Ureter (tissue), 1 donor: ENCODE results near the gene EYS. TPM values are rescaled to one million over a fixed set of nuclear protein-coding genes. Genes with fewer than 3 reads are reported as not detected.

Experiments used
- DNase-seq: peaks from one replicate; pipeline ENCODE4 v3.0.0-alpha.2; 2020; ENCODE audit warnings: low spot score
- total RNA-seq: library from RNA; stranded (reverse); gene quantifications from one replicate; pipeline ENCODE4 v1.2.4, GENCODE V29; 2023
- donor health status: DM: yes; HTN: yes; CAD: no.

EYS gene
- total RNA-seq, 1 donor from 2014 or later, result not detected

DNA sequence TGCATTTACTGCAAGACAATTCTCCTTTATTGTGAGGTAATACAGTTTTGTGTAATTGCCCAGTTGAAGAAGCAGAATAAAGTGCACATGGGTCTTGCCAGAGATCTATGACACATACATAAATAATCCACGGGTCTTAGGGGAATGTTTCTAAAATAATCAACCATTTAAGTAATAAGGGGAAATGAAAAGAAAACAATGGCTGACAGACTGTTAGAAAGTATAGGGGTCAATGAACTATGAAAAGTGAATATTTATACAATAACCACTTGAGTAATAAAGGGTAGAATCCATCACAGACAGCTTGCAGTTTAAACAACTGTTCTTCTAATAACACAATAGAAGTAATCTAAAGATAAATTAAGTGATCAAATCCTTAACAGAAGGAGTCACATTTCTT, 477.2 kb downstream of the EYS start:
- DNase-seq, result no peak

DNA sequence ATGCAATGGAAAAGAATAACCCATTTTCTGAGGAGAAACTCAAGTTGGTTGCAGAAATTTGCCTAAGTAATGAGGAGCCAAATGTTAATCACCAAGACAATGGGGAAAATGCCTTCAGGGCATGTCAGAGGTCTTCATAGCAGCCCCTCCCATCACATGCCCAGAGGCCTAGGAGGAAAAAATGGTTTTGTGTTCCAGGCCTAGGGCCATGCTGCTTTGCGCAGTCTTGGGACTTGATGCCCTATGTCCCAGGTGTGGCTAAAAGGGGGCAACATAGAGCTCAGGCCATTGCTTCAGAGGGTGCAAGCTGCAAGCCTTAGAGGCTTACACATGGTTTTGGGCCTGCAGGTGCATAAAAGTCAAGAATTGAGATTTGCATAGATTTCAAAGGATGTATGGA, 485.9 kb downstream of the EYS start:
- DNase-seq, result no peak

DNA sequence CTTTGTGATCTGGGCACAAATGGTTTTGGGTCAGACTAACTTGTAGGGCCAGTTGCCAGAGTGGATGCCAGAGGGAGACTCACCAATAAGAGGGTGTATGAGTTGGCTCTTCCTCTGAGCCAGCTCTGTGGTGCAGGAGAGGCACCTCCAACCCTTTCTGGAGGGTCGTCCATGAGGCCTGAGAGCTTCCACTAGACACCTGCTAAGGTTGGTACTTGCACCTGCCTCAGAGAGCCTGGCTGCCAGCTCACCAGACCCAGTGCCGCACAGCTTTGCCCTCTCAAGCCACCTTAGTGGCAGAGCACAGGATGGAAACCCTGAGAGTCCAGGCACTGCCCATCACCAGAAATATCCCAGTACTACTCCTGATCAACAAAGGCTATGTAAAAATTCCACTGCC, 504.3 kb downstream of the EYS start:
- DNase-seq, result no peak

DNA sequence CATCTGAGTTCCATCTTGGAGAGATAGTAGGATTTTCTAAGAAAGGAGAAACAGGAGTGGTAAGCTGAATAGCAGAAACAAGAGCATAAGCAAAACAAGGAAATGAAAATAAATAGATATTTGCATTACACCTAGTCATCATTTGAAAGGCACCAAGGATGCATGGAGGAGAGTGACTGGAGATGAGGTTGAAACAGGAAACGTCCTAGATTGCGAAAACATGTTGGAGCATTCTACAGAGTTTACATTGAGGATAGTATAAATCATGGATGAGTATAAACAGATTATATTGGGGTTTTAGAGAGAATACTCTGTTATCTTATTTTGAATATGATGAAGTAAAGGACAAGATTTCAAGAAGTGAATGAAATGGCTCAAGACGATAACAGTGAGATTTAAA, 507.3 kb downstream of the EYS start:
- DNase-seq, result no peak

DNA sequence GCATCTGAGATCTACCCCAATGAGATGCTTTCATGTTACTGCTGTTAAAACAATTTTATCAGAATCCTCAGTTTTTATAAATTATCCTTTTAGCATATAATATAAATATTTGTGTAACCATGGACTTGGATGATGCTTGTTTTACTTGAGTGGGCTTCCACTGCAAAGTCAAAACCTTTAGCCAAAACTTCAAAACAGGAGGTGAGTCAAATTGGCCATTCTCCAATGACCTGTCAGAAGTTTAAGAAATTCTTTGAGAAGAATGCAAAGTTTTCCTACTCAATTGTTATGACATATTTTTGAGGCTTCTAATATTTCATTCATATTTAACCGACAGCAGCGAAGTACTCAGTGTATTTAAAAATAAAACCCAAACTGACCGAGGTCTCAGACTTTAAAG, 507.9 kb downstream of the EYS start:
- DNase-seq, result no peak

DNA sequence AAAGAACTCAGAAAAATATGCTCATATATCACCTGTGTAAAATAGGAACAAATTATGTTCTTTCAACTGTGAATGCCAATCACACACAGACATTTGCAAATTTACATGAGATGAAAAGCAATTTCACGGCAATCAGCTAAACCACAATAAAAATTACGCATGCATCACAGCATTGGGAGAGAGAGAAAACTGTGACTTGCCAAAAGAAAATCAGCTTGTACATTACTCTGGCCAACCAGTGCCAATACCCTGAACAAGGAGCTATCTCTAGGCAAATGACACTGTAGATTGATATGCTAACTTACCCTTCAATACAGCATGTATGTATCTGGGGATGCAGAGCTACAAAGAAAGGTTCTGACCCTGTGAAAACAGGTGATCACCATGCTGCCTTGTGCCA, 515.6 kb downstream of the EYS start:
- no peak for DNase-seq

DNA sequence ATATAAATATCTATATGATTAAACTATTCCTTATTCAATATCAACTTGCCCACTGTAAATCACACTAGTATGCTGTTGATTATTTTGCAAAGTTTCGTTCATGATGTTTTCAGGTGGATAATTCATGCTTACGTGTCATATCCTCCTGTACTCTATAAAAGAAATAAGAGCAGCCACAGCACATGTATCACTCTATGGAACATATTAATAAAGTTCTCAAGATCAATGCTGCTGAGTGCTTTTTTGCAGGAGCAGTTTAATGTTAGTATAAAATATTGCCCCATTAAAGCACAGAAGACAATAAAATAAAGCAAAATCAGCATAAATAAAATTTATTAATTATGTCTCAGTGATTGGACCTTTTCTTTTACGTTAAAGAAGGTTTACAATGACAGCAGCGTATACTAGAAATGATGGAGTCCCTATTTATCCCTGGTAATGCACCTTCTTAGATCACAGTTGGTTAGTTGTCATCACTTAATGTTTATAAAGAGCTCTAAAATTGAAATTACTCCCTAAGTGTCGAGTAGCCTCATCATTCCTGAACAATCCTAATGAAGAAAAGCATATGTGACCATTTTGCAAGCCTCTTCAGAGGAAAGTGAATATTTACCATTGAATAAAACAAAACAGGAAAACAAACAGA, 517.7 kb downstream of the EYS start:
- no peak for DNase-seq

DNA sequence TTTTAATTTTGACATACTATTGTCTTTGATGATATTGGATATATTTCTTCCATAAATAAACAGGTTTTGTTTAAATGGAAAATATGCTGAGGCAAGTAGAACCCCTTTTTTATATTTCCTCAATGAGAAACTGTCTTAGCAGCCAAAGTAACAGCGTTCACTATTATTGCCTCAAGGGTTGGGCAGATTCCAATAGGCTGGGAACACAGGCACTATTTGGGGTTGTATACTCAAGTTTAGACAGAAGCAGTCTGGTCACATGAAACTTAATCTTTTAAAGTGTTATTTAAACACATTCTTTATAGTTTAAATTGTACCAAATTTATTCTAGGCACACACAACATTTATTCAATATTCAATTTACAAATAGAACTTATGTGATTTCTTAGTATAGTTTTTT, 520.2 kb downstream of the EYS start:
- no peak for DNase-seq

DNA sequence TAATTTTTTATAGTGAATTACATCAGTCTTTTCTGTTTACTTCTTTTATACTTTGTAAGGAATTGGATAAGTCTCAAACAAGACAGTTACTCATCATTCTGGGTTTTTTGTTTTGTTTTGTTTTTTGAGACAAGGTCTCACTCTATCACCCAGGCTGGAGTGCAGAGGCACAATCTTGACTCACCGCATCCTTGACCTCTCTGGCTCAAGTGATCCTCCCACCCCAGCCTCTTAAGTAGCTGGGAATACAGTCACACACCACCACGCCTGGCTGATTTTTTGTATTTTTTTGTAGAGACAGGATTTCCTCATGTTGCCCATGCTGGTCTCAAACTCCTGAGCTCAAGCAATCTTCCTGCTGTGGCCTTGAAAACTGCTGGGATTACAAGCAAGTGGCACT, 524.3 kb downstream of the EYS start:
- no peak for DNase-seq

DNA sequence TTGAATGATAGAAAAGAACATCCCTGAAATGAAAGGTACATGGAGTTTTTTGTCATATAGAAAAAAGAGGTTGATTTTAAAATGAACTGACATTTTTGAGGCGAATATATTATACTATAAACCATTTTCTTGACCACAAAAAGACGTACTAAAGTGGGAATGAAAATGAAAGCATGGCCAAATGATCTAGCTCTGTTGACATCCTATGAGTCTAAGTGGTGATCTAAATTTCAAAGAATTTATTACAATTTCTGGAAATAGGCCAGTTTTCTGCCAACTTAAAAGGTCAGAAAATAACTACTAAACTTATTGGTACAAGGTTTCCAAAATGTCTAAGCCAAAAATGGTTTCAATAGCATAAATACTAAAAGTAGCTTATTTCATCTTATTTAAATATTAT, 536.8 kb downstream of the EYS start:
- no peak for DNase-seq

DNA sequence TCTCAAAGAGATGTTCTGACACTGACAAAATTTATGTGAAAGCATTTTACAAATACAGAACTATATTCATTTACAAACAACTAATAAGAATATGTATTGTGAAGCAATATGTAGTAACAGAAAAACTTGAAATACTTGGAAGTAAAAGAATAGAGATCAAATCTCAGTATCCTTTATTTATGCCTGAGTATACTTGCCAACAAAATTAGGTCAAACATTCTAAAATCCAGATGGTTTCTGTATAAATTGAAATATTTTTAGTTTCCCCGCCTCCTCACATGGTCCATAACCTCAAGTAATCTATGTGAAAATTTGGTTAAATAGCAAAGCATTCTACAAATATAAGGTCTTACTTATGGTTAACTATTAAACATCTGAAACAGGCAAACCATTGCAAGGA, 545.4 kb downstream of the EYS start:
- no peak for DNase-seq

DNA sequence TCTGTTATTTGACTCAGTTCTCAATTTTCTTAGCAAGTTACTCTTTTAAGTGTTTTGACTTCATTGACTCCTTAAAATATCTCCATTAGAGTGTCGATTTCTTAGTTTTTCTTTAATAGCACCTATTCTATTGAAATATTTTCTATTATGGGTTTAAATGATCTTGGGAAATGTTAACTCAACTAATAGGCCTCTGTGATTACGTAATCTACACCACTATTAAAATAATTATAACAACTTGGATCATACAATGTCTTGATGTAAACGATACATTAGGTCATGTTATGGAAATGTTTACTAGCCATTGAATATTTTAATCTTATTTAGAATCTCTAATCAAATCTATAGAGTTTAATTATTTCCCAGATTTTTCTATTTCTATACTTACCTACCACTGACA, 550.0 kb downstream of the EYS start:
- no peak for DNase-seq

DNA sequence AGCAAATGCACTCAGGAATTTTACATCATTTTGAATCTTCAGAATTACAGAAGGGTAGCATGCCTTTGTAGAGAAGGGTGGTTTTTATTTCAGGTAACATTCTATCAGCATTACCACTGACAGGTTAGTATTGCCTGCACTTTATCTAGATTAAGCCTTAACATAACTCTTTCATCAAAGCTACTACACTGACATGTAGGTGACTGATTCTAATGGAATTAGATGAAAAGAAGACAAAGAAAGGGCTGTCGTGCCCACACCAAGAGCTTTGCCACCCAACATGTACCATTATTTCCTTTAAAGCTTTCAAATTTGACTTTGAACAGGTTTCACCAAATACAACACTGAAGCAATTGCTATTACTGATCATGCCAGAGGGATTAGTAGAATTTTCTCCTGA, 551.9 kb downstream of the EYS start:
- no peak for DNase-seq

DNA sequence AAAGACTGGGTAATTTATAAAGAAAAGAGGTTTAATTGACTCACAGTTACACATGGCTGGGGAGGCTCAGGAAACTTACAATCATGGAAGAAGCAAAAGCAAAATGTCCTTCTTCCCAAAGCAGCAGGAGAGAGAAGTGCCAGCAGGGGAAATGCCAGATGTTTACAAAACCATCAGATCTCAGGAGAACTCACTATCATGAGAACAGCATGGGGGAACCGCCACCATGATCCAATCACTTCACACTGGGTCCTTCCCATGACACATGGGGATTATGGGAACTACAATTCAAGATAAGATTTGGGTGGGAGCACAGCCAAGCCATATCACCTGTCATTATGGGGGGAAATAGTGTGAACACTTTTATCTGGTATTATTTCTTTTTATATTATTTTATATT, 557.2 kb downstream of the EYS start:
- DNase-seq, result no peak

DNA sequence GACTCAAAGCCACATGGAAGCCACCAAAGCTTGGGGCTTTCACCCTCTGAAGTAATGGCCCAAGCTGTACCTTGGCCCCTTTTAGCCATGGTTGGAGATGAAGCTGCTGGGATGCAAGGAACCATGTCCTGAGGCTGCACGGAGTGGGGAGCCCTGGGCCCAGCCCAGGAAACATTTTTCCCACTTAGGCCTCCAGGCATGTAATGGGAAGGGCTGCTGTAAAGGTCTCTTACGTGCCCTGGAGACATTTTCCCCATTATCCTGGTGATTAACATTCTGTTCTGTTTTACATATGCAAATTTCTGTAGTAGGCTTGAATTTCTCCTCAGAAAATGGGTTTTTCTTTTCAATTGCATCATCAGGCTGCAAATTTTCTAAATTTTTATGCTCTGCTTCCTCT, 558.2 kb downstream of the EYS start:
- DNase-seq, result no peak

DNA sequence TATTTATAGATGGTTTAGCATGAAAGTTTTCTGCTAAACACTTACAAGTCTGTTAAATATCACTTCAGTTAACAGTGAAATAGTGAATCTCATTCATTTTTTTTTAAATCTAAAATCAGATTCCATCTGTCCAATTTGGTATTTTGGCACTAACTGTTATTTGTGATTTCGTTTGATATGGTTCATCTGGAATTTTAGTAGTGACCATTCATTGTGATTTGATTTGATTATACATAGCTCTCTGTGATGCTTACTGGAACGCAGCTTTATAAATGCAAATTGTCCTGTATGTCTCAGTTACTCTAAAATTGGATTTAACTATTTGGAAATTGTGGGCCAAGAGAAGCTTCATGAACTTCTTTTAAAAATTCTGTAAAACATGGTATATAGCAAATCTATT, 571.5 kb downstream of the EYS start:
- no peak for DNase-seq

DNA sequence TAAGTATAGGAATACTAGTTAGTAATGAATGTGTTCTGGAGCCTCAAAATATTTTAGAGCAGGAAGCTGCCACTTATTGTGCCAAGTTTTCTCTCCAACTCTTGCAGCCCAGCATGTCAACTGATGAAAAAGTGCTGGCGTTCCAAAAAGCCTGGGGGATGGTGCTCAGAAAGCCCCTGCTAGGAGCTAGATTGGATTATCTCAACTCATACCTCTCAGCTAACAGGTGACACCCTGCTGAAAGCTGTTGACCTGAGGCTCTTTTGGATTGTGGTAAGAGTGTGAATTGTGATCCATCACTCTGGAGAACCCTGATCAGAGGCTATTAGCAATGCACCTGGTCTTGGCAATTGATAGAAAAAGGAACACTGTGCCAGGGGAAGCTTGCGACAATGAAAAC, 580.4 kb downstream of the EYS start:
- DNase-seq, result no peak

DNA sequence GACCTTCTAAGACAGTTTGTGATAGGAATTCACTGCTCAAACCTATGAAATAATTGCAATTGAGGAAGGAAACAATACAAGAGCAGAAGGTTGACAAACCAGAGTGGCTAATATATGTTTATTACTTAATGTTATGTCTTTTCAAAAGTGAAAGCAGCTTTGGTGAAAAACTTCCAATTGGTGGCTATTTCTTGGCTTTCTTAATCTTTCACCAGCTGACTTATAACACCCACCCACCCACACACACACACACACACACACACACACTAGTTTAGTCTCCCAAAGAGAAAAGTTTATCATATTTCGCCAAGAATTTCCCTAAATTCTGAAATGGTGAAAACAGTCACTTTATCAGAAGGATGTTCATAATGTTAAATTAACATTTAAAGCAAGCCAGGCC, 583.5 kb downstream of the EYS start:
- DNase-seq, result no peak

DNA sequence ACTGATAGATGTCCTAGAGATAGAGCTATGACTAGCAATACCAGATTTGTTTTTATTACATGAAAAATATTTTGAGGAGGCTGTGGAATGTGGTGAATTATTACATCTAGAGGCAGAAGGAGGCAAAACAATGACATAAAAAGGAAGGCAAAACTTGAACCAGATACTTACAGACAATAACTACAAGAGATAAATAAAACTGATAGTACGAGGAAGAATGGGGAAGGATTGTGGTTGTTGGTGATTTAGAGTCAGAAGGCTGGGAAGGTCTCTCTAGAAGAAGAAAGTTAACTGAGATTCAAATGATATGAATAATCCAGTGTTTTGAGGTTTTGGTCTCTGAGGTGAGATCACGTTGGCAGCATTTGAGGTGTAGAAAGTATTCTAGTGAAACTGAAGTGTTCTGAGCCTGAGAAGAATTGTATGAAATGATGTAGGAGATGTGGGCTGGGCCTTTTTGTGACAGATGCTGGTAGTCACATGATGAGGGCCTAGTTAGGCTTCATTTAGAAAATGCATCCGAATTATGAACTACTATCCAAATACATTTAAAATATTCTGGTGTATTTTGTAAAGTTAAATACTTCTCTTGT, 589.1 kb downstream of the EYS start:
- DNase-seq, result no peak

DNA sequence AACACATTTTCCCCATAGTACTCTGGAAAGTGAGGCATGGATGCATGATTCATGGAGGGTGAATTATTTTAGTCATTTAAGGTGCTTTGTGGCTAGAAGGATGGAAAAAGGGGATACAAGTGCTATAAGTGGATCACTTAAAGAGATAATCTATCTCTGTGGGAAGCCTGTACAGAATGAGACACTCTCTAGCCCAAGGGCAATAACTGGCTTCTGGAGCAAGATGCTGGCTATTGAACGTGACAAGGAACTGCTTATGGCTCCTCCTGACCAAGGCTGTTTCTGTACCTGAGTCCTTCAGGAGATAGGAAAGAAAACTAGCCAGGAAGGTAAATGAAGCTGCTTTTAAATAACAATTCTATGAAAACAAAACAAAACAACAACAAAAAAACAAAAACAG, 590.7 kb downstream of the EYS start:
- no peak for DNase-seq

DNA sequence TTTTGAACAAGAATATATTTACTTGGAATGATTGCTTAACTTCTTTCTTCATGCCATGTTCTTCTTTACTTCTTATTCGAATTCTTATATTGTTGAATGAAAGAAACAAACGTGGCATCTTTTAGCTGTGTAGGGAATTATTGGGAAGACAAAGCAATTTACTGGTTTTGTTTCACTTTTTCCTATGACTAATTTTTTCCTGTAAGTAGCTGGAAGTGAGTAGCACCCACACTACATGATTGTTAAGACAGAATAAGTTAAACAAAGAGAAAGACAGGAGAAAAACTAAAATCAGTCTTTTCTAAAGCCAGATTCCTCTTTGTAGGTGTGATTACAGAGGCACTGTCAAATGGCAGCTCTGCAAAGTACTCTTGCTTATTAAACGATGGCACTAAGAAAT, 593.4 kb downstream of the EYS start:
- no peak for DNase-seq

DNA sequence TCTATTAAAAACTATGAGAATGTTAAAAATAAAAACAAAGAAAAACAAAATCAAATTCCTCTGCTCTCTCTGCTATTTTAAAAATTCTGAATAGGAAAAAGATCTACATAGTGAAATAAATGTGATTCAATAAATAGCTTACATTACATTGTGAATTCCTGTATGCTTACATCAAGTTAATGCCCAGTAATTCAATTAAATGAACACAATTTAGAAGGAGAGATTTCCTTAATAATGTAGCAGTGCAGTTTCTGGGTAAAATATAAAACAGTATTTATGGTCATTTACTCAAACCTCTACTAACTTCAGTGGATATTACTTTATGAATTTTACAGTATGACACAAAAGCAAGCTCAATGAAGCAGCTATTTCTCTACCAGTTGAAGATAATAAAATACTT, 594.6 kb downstream of the EYS start:
- no peak for DNase-seq

DNA sequence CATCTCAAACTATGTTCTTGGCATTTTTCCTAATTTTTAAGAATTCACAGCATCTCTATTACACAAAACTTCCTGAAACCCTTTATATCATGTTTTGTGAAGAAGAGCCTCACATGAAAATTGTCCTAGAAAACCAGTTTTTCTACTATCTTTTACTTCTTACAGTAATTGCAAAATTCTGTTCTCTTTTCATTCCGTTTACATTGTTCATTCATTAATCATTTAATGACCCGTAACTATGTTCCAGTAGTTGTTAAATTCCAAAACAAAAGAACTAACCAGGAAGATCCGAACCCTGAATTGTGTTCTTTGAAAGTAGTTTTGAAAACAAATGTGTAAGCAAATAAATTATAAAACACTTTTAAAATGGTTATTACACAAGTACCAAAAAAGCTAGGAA, 597.0 kb downstream of the EYS start:
- no peak for DNase-seq

DNA sequence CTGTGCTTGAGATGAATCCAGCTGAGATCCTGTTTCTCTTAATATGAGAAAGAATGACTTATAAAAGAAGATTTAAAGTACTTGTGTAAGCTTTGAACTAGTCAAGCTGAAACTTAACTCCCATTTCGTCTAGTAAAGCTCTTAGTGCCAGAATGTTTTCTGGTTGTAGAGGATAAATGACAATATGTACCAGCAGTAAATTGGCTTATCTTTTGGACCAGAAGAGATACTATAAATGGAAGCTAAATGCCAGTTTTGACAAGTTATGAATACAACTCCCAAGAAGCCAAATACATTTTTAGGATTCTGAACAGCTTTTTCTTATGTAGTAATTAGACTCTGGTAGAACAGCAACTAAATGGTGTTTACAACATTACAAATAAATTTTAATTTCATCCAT, 608.7 kb downstream of the EYS start:
- no peak for DNase-seq
